Activated naive CD8-positive, alpha-beta T cell (primary cell): ENCODE measurements around the gene NECTIN1.

Experiments
- H3K27ac Mint-ChIP-seq: one replicate; pipeline ENCODE4 v1.8.0; 2021; ENCODE audit warnings: mixed read lengths
- H3K27me3 Mint-ChIP-seq: one replicate; pipeline ENCODE4 v1.8.0; 2021; ENCODE audit warnings: mixed read lengths
- H3K36me3 Mint-ChIP-seq: one replicate; pipeline ENCODE4 v1.8.0; 2021; ENCODE audit warnings: mixed read lengths
- H3K4me1 Mint-ChIP-seq: one replicate; pipeline ENCODE4 v1.8.0; 2021; ENCODE audit warnings: low read depth, mixed read lengths
- H3K4me3 Mint-ChIP-seq: one replicate; pipeline ENCODE4 v1.8.0; 2021; ENCODE audit warnings: mild to moderate bottlenecking, mixed read lengths
- H3K9me3 Mint-ChIP-seq: one replicate; pipeline ENCODE4 v1.8.0; 2021; ENCODE audit warnings: low read depth, mixed read lengths

NECTIN1 gene

GRCh38 chr11:119592642-119593041, 136.4 kb downstream of the NECTIN1 start:
- Mint-ChIP-seq H3K4me3 (no peak overlapping the region), H3K4me1 (peaks cover 1% of the 10 kb centered on the region), H3K27ac (no peak overlapping the region), H3K36me3 (no peaks in the 10 kb centered on the region), H3K27me3 (peaks cover 2% of the 10 kb centered on the region), H3K9me3 (no peaks in the 10 kb centered on the region)

- H3K27me3 Mint-ChIP-seq = peaks cover 3% of the 10 kb centered on the region
- no peak overlapping the region for H3K27ac Mint-ChIP-seq
- H3K36me3 Mint-ChIP-seq = no peaks in the 10 kb centered on the region
- peaks cover 1% of the 10 kb centered on the region for H3K4me1 Mint-ChIP-seq
- H3K9me3 Mint-ChIP-seq = no peaks in the 10 kb centered on the region
- H3K4me3 Mint-ChIP-seq = no peak overlapping the region
These were observed 137.1 kb downstream of the NECTIN1 start for GRCh38 chr11:119591836-119592310.

GRCh38 chr11:119590651-119591351, 138.2 kb downstream of the NECTIN1 start:
- Mint-ChIP-seq H3K27me3 (peaks cover 7% of the 10 kb centered on the region), H3K9me3 (no peaks in the 10 kb centered on the region), H3K4me3 (no peak overlapping the region), H3K36me3 (no peaks in the 10 kb centered on the region), H3K27ac (no peak overlapping the region), H3K4me1 (peaks cover 1% of the 10 kb centered on the region)

GRCh38 chr11:119589001-119589400, 140.0 kb downstream of the NECTIN1 start:
- H3K9me3 Mint-ChIP-seq = no peaks in the 10 kb centered on the region
- peaks cover 8% of the 10 kb centered on the region for H3K27me3 Mint-ChIP-seq
- no peak overlapping the region for H3K27ac Mint-ChIP-seq
- peaks cover 5% of the 10 kb centered on the region for H3K4me1 Mint-ChIP-seq
- no peaks in the 10 kb centered on the region for H3K36me3 Mint-ChIP-seq
- H3K4me3 Mint-ChIP-seq = no peak overlapping the region
